Astrocyte of the spinal cord (primary cell): ENCODE results near the gene EFHC2.

Source experiments
- DNase-seq: peaks from one replicate; pipeline ENCODE4 v3.0.0; 2011; ENCODE audit warnings: low read depth, low spot score
- H3K4me3 ChIP-seq: 2 replicates; pipeline ENCODE4 v1.5.1; 2011; ENCODE audit warnings: low read depth, mild to moderate bottlenecking, low read length, moderate library complexity
- CTCF ChIP-seq: IDR thresholded peaks from 2 replicates; pipeline ENCODE4 v1.5.1; 2012; ENCODE audit warnings: low read depth, mild to moderate bottlenecking, low read length, inconsistent platforms
- in situ Hi-C: cut with HindIII; loops from 2 replicates; pipeline ENCODE4 v1.10.0; 2017; ENCODE audit warnings: low sequenced_read_pairs

The EFHC2 gene

GRCh38 chrX:44280116-44280515 lies 63.4 kb downstream of the EFHC2 start:
- no peak for TF ChIP-seq CTCF

GRCh38 chrX:44274096-44274495 lies 69.4 kb downstream of the EFHC2 start:
- in situ Hi-C loops = no loop called here
- DNase-seq = no peak
- H3K4me3 ChIP-seq = no peak overlapping the region
- no peak for TF ChIP-seq CTCF

More at GRCh38 chrX:44280116-44280515, 63.4 kb downstream of the EFHC2 start:
- H3K4me3 ChIP-seq = no peak overlapping the region
- DNase-seq = no peak
- in situ Hi-C loops = no loop called here

- DNase-seq = no peak
- no peak for TF ChIP-seq CTCF
- no peak overlapping the region for H3K4me3 ChIP-seq
- in situ Hi-C loops = no loop called here
Observed at GRCh38 chrX:44267861-44268260, 75.6 kb downstream of the EFHC2 start.

- in situ Hi-C loops = no loop called here
- no peak for TF ChIP-seq CTCF
- no peak overlapping the region for H3K4me3 ChIP-seq
- no peak for DNase-seq
Observed at GRCh38 chrX:44267116-44267515, 76.4 kb downstream of the EFHC2 start.

GRCh38 chrX:44265559-44265958 lies 77.9 kb downstream of the EFHC2 start:
- in situ Hi-C loops = no loop called here
- TF ChIP-seq CTCF = no peak

GRCh38 chrX:44264936-44265335 lies 78.5 kb downstream of the EFHC2 start:
- no peak for TF ChIP-seq CTCF
- in situ Hi-C loops = no loop called here
- DNase-seq = no peak
- H3K4me3 ChIP-seq = no peak overlapping the region

More at GRCh38 chrX:44265559-44265958, 77.9 kb downstream of the EFHC2 start:
- no peak for DNase-seq
- no peak overlapping the region for H3K4me3 ChIP-seq

- TF ChIP-seq CTCF = no peak
- in situ Hi-C loops = no loop called here
- no peak for DNase-seq
- H3K4me3 ChIP-seq = no peak overlapping the region
Observed at GRCh38 chrX:44261286-44261685, 82.2 kb downstream of the EFHC2 start.
